NCI-H1092 treated with DMSO at 0.1 percent for 48 hours (cell line): ENCODE results near the gene FAM236A.
"Not testable (repeated sequence)": the region's sequence is repeated elsewhere in the genome, so short reads cannot be mapped to it uniquely, and the experiment has no call there.

ENCODE experiments used
- DNase-seq: peaks from one replicate; lab custom pipeline; 2025; lab: John Stamatoyannopoulos, UW

Gene FAM236A

GRCh38 chrX:72937906-72938305 is at the start of gene FAM236A:
FAM236A (plus strand) TSS chrX:72938206; CDS start chrX:72938263, 57 bp downstream.
- not testable (repeated sequence) for DNase-seq

- not testable (repeated sequence) for DNase-seq
Measured at GRCh38 chrX:72889740-72890139, 48.3 kb upstream of the FAM236A start.

- not testable (repeated sequence) for DNase-seq
Measured at GRCh38 chrX:72912315-72912714, 25.7 kb upstream of the FAM236A start, which contains the start of gene FAM236C. FAM236C (plus strand) TSS chrX:72912615; CDS start chrX:72912715, 100 bp downstream.

GRCh38 chrX:72916096-72916495 is 21.9 kb upstream of the FAM236A start:
- DNase-seq: not testable (repeated sequence)

- not testable (repeated sequence) for DNase-seq
Measured at GRCh38 chrX:72932283-72932682, 5.7 kb upstream of the FAM236A start.

- DNase-seq: not testable (repeated sequence)
Measured at GRCh38 chrX:72936455-72936854, 1.6 kb upstream of the FAM236A start.

GRCh38 chrX:72936882-72937455 is 1.0 kb upstream of the FAM236A start:
- DNase-seq: not testable (repeated sequence)

- DNase-seq: not testable (repeated sequence)
Measured at GRCh38 chrX:72942272-72942671, 4.3 kb downstream of the FAM236A start.

- DNase-seq: not testable (repeated sequence)
Measured at GRCh38 chrX:72943035-72943818, 5.2 kb downstream of the FAM236A start.

GRCh38 chrX:72943819-72944169 is 5.8 kb downstream of the FAM236A start, which contains the start of gene DMRTC1:
DMRTC1 (minus strand) TSS chrX:72943837; CDS start chrX:72875694, 68,143 bp downstream.
- DNase-seq: not testable (repeated sequence)

GRCh38 chrX:72959971-72960370 is 22.0 kb downstream of the FAM236A start:
- DNase-seq: not testable (repeated sequence)

GRCh38 chrX:72971859-72972258 is 33.9 kb downstream of the FAM236A start:
- not testable (repeated sequence) for DNase-seq

- DNase-seq: not testable (repeated sequence)
Measured at GRCh38 chrX:72974885-72975284, 36.9 kb downstream of the FAM236A start.

- DNase-seq: not testable (repeated sequence)
Measured at GRCh38 chrX:72980894-72981469, 43.0 kb downstream of the FAM236A start.
